Neuronal stem cell (in vitro differentiated cells): ENCODE results near the gene HPS3.
"Not testable (repeated sequence)": the region's sequence is repeated elsewhere in the genome, so short reads cannot be mapped to it uniquely, and the experiment has no call there.

Experiments used
- DNase-seq: peaks from one replicate; pipeline ENCODE4 v3.0.0-alpha.2; 2013; ENCODE audit warnings: low spot score
- H2AFZ ChIP-seq: one replicate; pipeline ENCODE4 v1.6.1; 2013; ENCODE audit warnings: mild to moderate bottlenecking, low read length, inconsistent platforms
- H2AK5ac ChIP-seq: 2 replicates; pipeline ENCODE4 v1.6.1; 2013; ENCODE audit warnings: low read depth, mild to moderate bottlenecking, inconsistent platforms, low read length, moderate library complexity, mixed read lengths
- H2BK120ac ChIP-seq: 2 replicates; pipeline ENCODE4 v1.6.1; 2013; ENCODE audit warnings: low read depth, mild to moderate bottlenecking, inconsistent platforms, low read length, moderate library complexity, mixed read lengths
- H2BK12ac ChIP-seq: one replicate; pipeline ENCODE4 v1.6.1; 2013; ENCODE audit warnings: low read length, inconsistent platforms
- H2BK15ac ChIP-seq: 2 replicates; pipeline ENCODE4 v1.6.1; 2013; ENCODE audit warnings: mild to moderate bottlenecking, low read length, inconsistent platforms, mixed read lengths
- H2BK5ac ChIP-seq: one replicate; pipeline ENCODE4 v1.6.1; 2013; ENCODE audit warnings: inconsistent platforms, mild to moderate bottlenecking, low read length, moderate library complexity
- H3K14ac ChIP-seq: one replicate; pipeline ENCODE4 v1.6.1; 2013; ENCODE audit warnings: low read length, inconsistent platforms
- H3K18ac ChIP-seq: 2 replicates; pipeline ENCODE4 v1.6.1; 2013; ENCODE audit warnings: low read length, inconsistent platforms
- H3K23ac ChIP-seq: 2 replicates; pipeline ENCODE4 v1.6.1; 2013; ENCODE audit warnings: low read depth, mild to moderate bottlenecking, mixed read lengths, low read length, inconsistent platforms; ENCODE audit not compliant: poor library complexity
- H3K27ac ChIP-seq: replicated peaks from 3 replicates; pipeline ENCODE4 v1.5.1; 2013; ENCODE audit warnings: low read length, inconsistent platforms
- H3K27me3 ChIP-seq, 3 experiments: 2 replicates each; pipeline ENCODE4 v1.6.1; 2013; ENCODE audit warnings: low read length in 3 of 3, mild to moderate bottlenecking in 2 of 3, inconsistent platforms in 1 of 3, low read depth in 1 of 3, mixed read lengths in 1 of 3, moderate library complexity in 1 of 3; ENCODE audit not compliant: control insufficient read depth in 3 of 3, insufficient read depth in 3 of 3
- H3K36me3 ChIP-seq, 2 donors: replicated peaks in 1 of 2; 2 replicates each; pipeline ENCODE4 v1.6.1; 2013; ENCODE audit warnings: low read length in 2 of 2; ENCODE audit not compliant: control insufficient read depth in 2 of 2, insufficient read depth in 2 of 2
- H3K4ac ChIP-seq: 2 replicates; pipeline ENCODE4 v1.6.1; 2013; ENCODE audit warnings: inconsistent platforms, mild to moderate bottlenecking, low read length, moderate library complexity
- H3K4me1 ChIP-seq, 2 donors: 1 replicate in 1 of 2; 2 replicates in 1 of 2; pipeline ENCODE4 v1.6.1; 2013; ENCODE audit warnings: low read length in 2 of 2, low read depth in 1 of 2; ENCODE audit not compliant: control insufficient read depth in 2 of 2, insufficient read depth in 1 of 2
- H3K4me2 ChIP-seq: one replicate; pipeline ENCODE4 v1.6.1; 2013; ENCODE audit warnings: mild to moderate bottlenecking, low read length, inconsistent platforms; ENCODE audit not compliant: insufficient read depth, poor library complexity, severe bottlenecking
- H3K4me3 ChIP-seq, 2 donors: 2 replicates each; pipeline ENCODE4 v1.5.1; 2013; ENCODE audit warnings: low read length in 2 of 2, mild to moderate bottlenecking in 2 of 2, inconsistent platforms in 1 of 2, moderate library complexity in 1 of 2
- H3K79me1 ChIP-seq: one replicate; pipeline ENCODE4 v1.6.1; 2013; ENCODE audit warnings: low read depth, mild to moderate bottlenecking, inconsistent platforms, low read length, moderate library complexity
- H3K9ac ChIP-seq: one replicate; pipeline ENCODE4 v1.6.1; 2013; ENCODE audit warnings: mild to moderate bottlenecking, low read depth, low read length, inconsistent platforms; ENCODE audit not compliant: poor library complexity
- H3K9me3 ChIP-seq, 2 donors: replicated peaks in 1 of 2; 2 replicates each; pipeline versions ENCODE3 to v1.6.1; 2013; ENCODE audit warnings: low read length in 2 of 2, mild to moderate bottlenecking in 2 of 2, inconsistent platforms in 1 of 2, low read depth in 1 of 2, mixed read lengths in 1 of 2, moderate library complexity in 1 of 2; ENCODE audit not compliant: control insufficient read depth in 2 of 2, insufficient read depth in 1 of 2
- H4K8ac ChIP-seq: one replicate; pipeline ENCODE4 v1.6.1; 2013; ENCODE audit warnings: low read depth, mild to moderate bottlenecking, inconsistent platforms, low read length, moderate library complexity
- H4K91ac ChIP-seq: one replicate; pipeline ENCODE4 v1.6.1; 2013; ENCODE audit warnings: low read length, low read depth, mild to moderate bottlenecking, inconsistent platforms; ENCODE audit not compliant: poor library complexity
- WGBS, 2 donors: extraction: QIAGEN DNeasy Blood & Tissue Kit; methylation state at CpG; one replicate each; pipeline ENCODE4 v1.1.7; 2013; ENCODE audit warnings: missing lambda C conversion rate in 2 of 2, mixed read lengths in 1 of 2; ENCODE audit not compliant: insufficient read length in 2 of 2, insufficient replicate concordance in 1 of 2; ENCODE audit errors: extremely low coverage in 2 of 2; 5-methylcytosine and 5-hydroxymethylcytosine counted together

Gene HPS3

DNA sequence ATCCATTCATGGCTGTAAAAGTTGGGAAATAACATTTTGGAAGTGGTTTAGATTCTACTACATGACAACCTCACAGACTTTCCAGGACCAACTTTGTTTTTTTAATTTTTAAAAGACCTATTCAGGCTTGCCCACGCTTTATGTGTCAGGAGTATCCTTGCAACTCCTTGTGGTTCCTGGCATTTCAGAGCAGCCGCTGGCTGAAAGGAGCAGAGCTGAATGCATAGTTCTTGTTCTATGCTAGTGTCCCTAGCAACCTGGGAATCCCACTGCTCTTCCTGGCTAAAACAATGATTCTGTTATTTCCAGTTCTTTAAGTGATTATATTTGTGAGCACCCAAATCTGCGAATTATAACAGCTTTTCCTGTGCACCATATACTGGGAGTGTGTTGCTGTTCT is 57.3 kb downstream of the HPS3 start:
- Histone ChIP-seq H3K4me2 (no peak overlapping the region), H3K18ac (no peak overlapping the region), H4K91ac (no peak overlapping the region), H2BK5ac (no peak overlapping the region), H3K4me1 (peaks cover 0 to 34% of the 10 kb centered on the region in 2 donors), H2BK120ac (no peak overlapping the region), H3K36me3 (no peaks in the 10 kb centered on the region), H2AFZ (peak overlapping the region; percentile 53), H3K27ac (no peak overlapping the region), H3K14ac (no peak overlapping the region), H4K8ac (no peak overlapping the region), H2AK5ac (no peak overlapping the region), H2BK15ac (no peak overlapping the region), H3K4me3 (peak overlapping the region in 1 of 2 donors; percentile 0), H3K27me3 (no peaks in the 10 kb centered on the region), H3K79me1 (no peaks in the 10 kb centered on the region), H2BK12ac (no peak overlapping the region), H3K4ac (no peak overlapping the region), H3K9ac (no peak overlapping the region), H3K23ac (no peak overlapping the region), H3K9me3 (peaks cover 0 to 3% of the 10 kb centered on the region in 2 donors)
- WGBS, 2 donors, result no CpG with 5 or more reads among the region's 3 CpGs
- no peak for DNase-seq

DNA sequence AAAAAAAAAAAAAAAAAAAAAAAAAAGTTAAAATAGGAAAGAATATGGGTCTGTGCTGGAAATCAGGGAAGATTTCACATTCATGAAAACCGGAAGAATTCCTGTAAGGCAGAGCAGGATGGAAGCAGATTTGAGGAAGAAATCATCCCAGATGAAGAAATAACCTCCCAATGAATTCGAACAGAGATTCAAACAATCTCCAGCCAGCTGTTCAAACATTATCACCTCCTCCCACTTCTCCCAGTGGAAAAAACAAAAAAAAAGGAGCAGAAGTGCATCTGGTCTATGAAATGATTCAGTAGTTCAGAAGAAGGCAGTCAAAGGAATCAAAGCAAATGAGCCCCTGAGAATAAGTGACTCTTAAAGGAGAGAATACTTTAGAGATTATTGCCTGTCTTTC is 59.1 kb downstream of the HPS3 start:
- DNase-seq, result no peak
- Histone ChIP-seq H3K4me1 (peaks cover 0 to 34% of the 10 kb centered on the region in 2 donors), H3K27me3 (no peaks in the 10 kb centered on the region), H3K4me2 (no peak overlapping the region), H2BK120ac (no peak overlapping the region), H3K18ac (no peak overlapping the region), H3K23ac (no peak overlapping the region), H2BK15ac (no peak overlapping the region), H2AFZ (peak overlapping the region; percentile 32), H3K27ac (no peak overlapping the region), H3K4ac (no peak overlapping the region), H2BK12ac (no peak overlapping the region), H4K8ac (no peak overlapping the region), H3K79me1 (no peaks in the 10 kb centered on the region), H3K9me3 (peaks cover 0 to 3% of the 10 kb centered on the region in 2 donors), H2AK5ac (no peak overlapping the region), H3K4me3 (no peak overlapping the region), H2BK5ac (no peak overlapping the region), H3K14ac (no peak overlapping the region), H3K9ac (no peak overlapping the region), H3K36me3 (no peaks in the 10 kb centered on the region), H4K91ac (no peak overlapping the region)
- no CpG with 5 or more reads among the region's 2 CpGs for WGBS, 2 donors

DNA sequence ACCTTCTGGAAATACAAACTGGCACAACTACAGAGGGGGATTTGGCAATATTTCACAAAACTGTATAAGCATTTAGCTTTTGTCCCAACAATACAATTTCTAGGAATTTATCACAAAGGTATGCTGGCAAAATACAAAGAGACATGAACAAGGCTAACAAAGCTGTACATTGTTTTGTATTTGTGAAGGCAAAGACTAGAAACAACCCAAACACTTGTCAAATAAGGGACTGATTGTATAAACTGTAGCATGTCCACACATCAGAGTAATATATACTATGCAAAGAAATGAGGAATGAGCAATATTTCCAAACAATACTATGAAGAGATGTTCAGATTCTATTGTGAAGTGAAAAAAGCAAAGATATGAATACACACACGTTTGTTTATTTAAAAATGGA is 65.8 kb downstream of the HPS3 start:
- no peak overlapping the region for H3K4me2 ChIP-seq
- no peak overlapping the region for H2AFZ ChIP-seq
- DNase-seq, result no peak
- no peak overlapping the region for H4K8ac ChIP-seq
- no peak overlapping the region for H3K4me3 ChIP-seq
- no peak overlapping the region for H3K9ac ChIP-seq
- H3K9me3 ChIP-seq, result peaks cover 0 to 3% of the 10 kb centered on the region in 2 donors
- H3K23ac ChIP-seq, result no peak overlapping the region
- no peak overlapping the region for H3K4ac ChIP-seq
- H3K36me3 ChIP-seq, result no peaks in the 10 kb centered on the region
- H2BK12ac ChIP-seq, result no peak overlapping the region
- H3K27me3 ChIP-seq, result no peaks in the 10 kb centered on the region
- no peak overlapping the region for H3K27ac ChIP-seq
- no peak overlapping the region for H2AK5ac ChIP-seq
- no peak overlapping the region for H2BK5ac ChIP-seq
- no peak overlapping the region for H2BK15ac ChIP-seq
- WGBS, 2 donors, result no CpG with 5 or more reads among the region's 1 CpG
- no peak overlapping the region for H4K91ac ChIP-seq
- no peak overlapping the region for H3K18ac ChIP-seq
- H3K4me1 ChIP-seq, result peaks cover 5 to 7% of the 10 kb centered on the region in 2 donors
- H3K14ac ChIP-seq, result no peak overlapping the region
- H2BK120ac ChIP-seq, result no peak overlapping the region
- no peaks in the 10 kb centered on the region for H3K79me1 ChIP-seq

- H2AK5ac ChIP-seq, H3K18ac ChIP-seq, H3K79me1 ChIP-seq, H2BK120ac ChIP-seq, H3K4me3 ChIP-seq, H2BK5ac ChIP-seq, H3K4ac ChIP-seq, H4K8ac ChIP-seq, H3K14ac ChIP-seq, H3K27ac ChIP-seq, DNase-seq, H3K9ac ChIP-seq, H2BK12ac ChIP-seq, H4K91ac ChIP-seq, H3K9me3 ChIP-seq, H3K23ac ChIP-seq, H3K27me3 ChIP-seq, H2BK15ac ChIP-seq, H3K36me3 ChIP-seq, H3K4me1 ChIP-seq: not testable (repeated sequence)
- Histone ChIP-seq H3K4me2 (peak overlapping the region; percentile 34), H2AFZ (peak overlapping the region; percentile 8)
- no CpG with 5 or more reads among the region's 12 CpGs for WGBS, 2 donors
These were observed 67.6 kb downstream of the HPS3 start for GRCh38 chr3:149196805-149197592.
